ENCODE data around the gene CCDC106. TPM values are rescaled to one million over a fixed set of nuclear protein-coding genes. Genes with fewer than 3 reads are reported as not detected.

The CCDC106 gene
- total RNA-seq, 1 experiment from 2014 or later = 21.1 TPM

DNA sequence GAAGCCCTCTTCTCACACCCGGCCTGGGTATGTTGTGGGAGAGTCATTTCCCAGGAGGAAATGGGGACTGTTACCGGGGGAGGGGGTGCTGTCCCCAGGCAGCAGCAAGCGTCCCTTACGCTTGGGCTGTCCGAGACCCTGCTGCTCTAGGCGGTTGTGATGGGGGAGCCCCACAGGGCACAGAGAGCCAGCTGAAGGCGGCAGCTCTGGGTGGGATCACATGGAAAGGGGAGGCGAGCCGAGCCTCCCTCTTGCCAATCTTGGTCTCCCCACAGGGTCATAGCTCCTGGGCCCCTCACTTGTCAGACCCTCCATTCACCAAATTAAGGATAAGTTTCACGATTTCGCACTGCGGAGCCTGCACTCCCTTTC is 49.0 kb downstream of the CCDC106 start (continued):
- TF ChIP-seq ZNF512 (CRISPR knock-in tag; IDR thresholded peaks at IDR 0.05; ENCODE audit: borderline replicate concordance) = no peak

DNA sequence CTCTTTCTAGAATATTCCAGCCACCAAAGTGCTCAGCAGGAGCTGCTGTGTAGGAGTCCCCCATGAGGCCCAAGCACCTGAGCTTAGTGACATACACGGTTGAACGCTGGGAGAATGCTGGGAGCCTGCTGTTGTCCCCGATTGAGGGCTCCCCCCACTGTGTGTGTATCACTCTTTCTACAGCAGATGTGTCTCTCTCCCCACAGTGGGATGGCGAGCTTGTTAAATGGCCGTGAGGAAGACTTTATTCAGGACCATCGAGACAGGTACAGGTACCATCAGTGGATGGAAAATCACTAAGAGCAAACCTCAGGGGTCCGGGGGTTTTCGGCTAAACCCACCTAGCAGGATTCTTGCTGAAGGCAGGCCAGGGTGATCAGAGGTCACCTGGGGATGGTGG is 49.7 kb downstream of the CCDC106 start:
- TF ChIP-seq, protein P1, sequence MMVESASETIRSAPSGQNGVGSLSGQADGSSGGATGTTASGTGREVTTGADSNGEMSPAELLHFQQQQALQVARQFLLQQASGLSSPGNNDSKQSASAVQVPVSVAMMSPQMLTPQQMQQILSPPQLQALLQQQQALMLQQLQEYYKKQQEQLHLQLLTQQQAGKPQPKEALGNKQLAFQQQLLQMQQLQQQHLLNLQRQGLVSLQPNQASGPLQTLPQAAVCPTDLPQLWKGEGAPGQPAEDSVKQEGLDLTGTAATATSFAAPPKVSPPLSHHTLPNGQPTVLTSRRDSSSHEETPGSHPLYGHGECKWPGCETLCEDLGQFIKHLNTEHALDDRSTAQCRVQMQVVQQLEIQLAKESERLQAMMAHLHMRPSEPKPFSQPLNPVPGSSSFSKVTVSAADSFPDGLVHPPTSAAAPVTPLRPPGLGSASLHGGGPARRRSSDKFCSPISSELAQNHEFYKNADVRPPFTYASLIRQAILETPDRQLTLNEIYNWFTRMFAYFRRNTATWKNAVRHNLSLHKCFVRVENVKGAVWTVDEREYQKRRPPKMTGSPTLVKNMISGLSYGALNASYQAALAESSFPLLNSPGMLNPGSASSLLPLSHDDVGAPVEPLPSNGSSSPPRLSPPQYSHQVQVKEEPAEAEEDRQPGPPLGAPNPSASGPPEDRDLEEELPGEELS (CRISPR knock-in tag; IDR thresholded peaks at IDR 0.05) = no peak
- TF ChIP-seq MYBL2 (CRISPR knock-in tag; IDR thresholded peaks at IDR 0.05) (no peak), NFYB (CRISPR knock-in tag; conservative IDR thresholded peaks at IDR 0.05; ENCODE audit: low read depth) (no peak)
- Mint-ChIP-seq H3K9me3 (no peaks in the 10 kb centered on the region), H3K4me1 (no peaks in the 10 kb centered on the region), H3K36me3 (peaks cover 34% of the 10 kb centered on the region), H3K27ac (no peak overlapping the region), H3K4me3 (no peak overlapping the region), H3K27me3 (ENCODE audit: low read depth) (no peaks in the 10 kb centered on the region)
- ATAC-seq (no peak), DNase-seq (ENCODE audit: low spot score) (no peak)
- CTCF ChIA-PET = interaction anchor here (0.6 kb wide), 1 partner anchor 80 kb away, joined by 3 read pairs; no protein-coding TSS in a partner anchor
- POLR2A ChIA-PET = no interaction called here

- CTCF ChIA-PET = no interaction called here
- TF ChIP-seq CDX4 (CRISPR knock-in tag; IDR thresholded peaks at IDR 0.05; ENCODE audit: borderline replicate concordance) (no peak), CBFB (CRISPR knock-in tag; IDR thresholded peaks at IDR 0.05; ENCODE audit: low read depth) (no peak), NR3C1 (CRISPR knock-in tag; conservative IDR thresholded peaks at IDR 0.05; ENCODE audit: low read depth) (no peak), ZNF232 (CRISPR knock-in tag; IDR thresholded peaks at IDR 0.05) (no peak), EMX1 (CRISPR knock-in tag; IDR thresholded peaks at IDR 0.05) (no peak), PRDM15 (CRISPR knock-in tag; IDR thresholded peaks at IDR 0.05) (no peak), ATF1 (CRISPR knock-in tag; IDR thresholded peaks at IDR 0.05) (no peak), JAZF1 (CRISPR knock-in tag; IDR thresholded peaks at IDR 0.05) (no peak), RELA (CRISPR knock-in tag; IDR thresholded peaks at IDR 0.05; ENCODE audit: borderline replicate concordance) (no peak), CTCF (IDR thresholded peaks at IDR 0.05) (no peak), TEAD1 (CRISPR knock-in tag; IDR thresholded peaks at IDR 0.05) (no peak), SP1 (CRISPR knock-in tag; conservative IDR thresholded peaks at IDR 0.05) (no peak), GRHL2 (CRISPR knock-in tag; IDR thresholded peaks at IDR 0.05; ENCODE audit: insufficient replicate concordance, severe bottlenecking) (no peak), ELF4 (CRISPR knock-in tag; IDR thresholded peaks at IDR 0.05; ENCODE audit: low read depth) (no peak), HMGA2 (CRISPR knock-in tag; IDR thresholded peaks at IDR 0.05) (no peak), TEAD4 (CRISPR knock-in tag; IDR thresholded peaks at IDR 0.05) (no peak)
- TF ChIP-seq, protein P1 (CRISPR knock-in tag; IDR thresholded peaks at IDR 0.05) = no peak
- TF ChIP-seq, protein P2, sequence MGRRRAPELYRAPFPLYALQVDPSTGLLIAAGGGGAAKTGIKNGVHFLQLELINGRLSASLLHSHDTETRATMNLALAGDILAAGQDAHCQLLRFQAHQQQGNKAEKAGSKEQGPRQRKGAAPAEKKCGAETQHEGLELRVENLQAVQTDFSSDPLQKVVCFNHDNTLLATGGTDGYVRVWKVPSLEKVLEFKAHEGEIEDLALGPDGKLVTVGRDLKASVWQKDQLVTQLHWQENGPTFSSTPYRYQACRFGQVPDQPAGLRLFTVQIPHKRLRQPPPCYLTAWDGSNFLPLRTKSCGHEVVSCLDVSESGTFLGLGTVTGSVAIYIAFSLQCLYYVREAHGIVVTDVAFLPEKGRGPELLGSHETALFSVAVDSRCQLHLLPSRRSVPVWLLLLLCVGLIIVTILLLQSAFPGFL (CRISPR knock-in tag; IDR thresholded peaks at IDR 0.05; ENCODE audit: borderline replicate concordance) = no peak
- no peak for ATAC-seq
- no peaks in the 10 kb centered on the region for H3K27me3 Mint-ChIP-seq (ENCODE audit: low read depth)
- H3K4me3 Mint-ChIP-seq = no peak overlapping the region
- POLR2A ChIA-PET = no interaction called here
- H3K9me3 Mint-ChIP-seq = no peaks in the 10 kb centered on the region
- no peak for DNase-seq (ENCODE audit: low spot score)
- peaks cover 33% of the 10 kb centered on the region for H3K36me3 Mint-ChIP-seq
- no peaks in the 10 kb centered on the region for H3K4me1 Mint-ChIP-seq
- no peak overlapping the region; the same call in 1 of the 2 replicates for H3K27ac Mint-ChIP-seq
Observed at GRCh38 chr19:55698256-55698655, 50.2 kb downstream of the CCDC106 start.

All from WTC11 (cell line).